ENCODE data around the gene CMTR1. TPM values are rescaled to one million over a fixed set of nuclear protein-coding genes. Genes with fewer than 3 reads are reported as not detected.

Gene CMTR1
- polyA plus RNA-seq, 1 of the 3 experiments (the other 2 are of a cell fraction) = 19.8 TPM

GRCh38 chr6:37485291-37485702, 52.3 kb downstream of the CMTR1 start (continued):
- TF ChIP-seq EP300 (IDR thresholded peaks at IDR 0.05; ENCODE audit: borderline replicate concordance in 1 of 2, low read depth in 1 of 2, low read length in 1 of 2) = no peak

- peaks cover 0 to 50% of the 10 kb centered on the region in 2 experiments; a peak in 1 of 4 replicates for H3K4me1 ChIP-seq (ENCODE audit: control insufficient read depth in 1 of 2, insufficient read depth in 2 of 2, low read depth in 1 of 2, low read length in 1 of 2)
- H4K20me1 ChIP-seq (ENCODE audit: insufficient read depth) = no peaks in the 10 kb centered on the region
- no peaks in the 10 kb centered on the region for H3K9me3 ChIP-seq
- H2AFZ ChIP-seq (ENCODE audit: low read depth) = no peak overlapping the region
- H3K9me2 ChIP-seq = no peaks in the 10 kb centered on the region
- H3K4me2 ChIP-seq = no peak overlapping the region
- H3K4me3 ChIP-seq (ENCODE audit: low read depth in 2 of 2, low read length in 1 of 2) = no peak overlapping the region
- DNase-seq = no peak
- ChIA-PET CTCF (interaction anchor here (1.5 to 10.8 kb wide), 4 partner anchors 78 to 204 kb away, joined by 4 to 116 read pairs (median 48); no protein-coding TSS in a partner anchor), POLR2A (no interaction called here)
- no peaks in the 10 kb centered on the region for H3F3A ChIP-seq (replicated peaks; ENCODE audit: insufficient read depth)
- TF ChIP-seq ZBTB33 (IDR thresholded peaks at IDR 0.05; ENCODE audit: borderline replicate concordance, low read depth) = no peak
- TF ChIP-seq USF2 (IDR thresholded peaks at IDR 0.05; ENCODE audit: borderline replicate concordance, low read depth, low read length) = no peak
- 92% methylated on average over 7 of the region's 8 CpGs for WGBS (ENCODE audit: low lambda C conversion rate)
- no peak overlapping the region for H3K9ac ChIP-seq
- no peaks in the 10 kb centered on the region for H3K79me2 ChIP-seq (ENCODE audit: insufficient read depth)
- no peak overlapping the region; a peak in 1 of 4 replicates for H3K27ac ChIP-seq (ENCODE audit: low read depth in 2 of 2, low read length in 1 of 2)
- H3K27me3 ChIP-seq (ENCODE audit: insufficient read depth) = no peaks in the 10 kb centered on the region
- peaks cover 0 to 24% of the 10 kb centered on the region in 2 experiments for H3K36me3 ChIP-seq (replicated peaks in 1 of 2; ENCODE audit: control insufficient read depth in 1 of 2, insufficient read depth in 2 of 2, low read length in 1 of 2)
These were observed 53.3 kb downstream of the CMTR1 start for GRCh38 chr6:37486121-37486839.

GRCh38 chr6:37487591-37488380, 54.8 kb downstream of the CMTR1 start:
- H3K79me2 ChIP-seq (ENCODE audit: insufficient read depth) = no peaks in the 10 kb centered on the region
- H3K4me2 ChIP-seq = no peak overlapping the region
- H3K9me2 ChIP-seq = no peaks in the 10 kb centered on the region
- H3K27ac ChIP-seq (ENCODE audit: low read depth in 2 of 2, low read length in 1 of 2) = peak overlapping the region in 1 of 2 experiments; percentile 47; a peak in 2 of 4 replicates
- peaks cover 0 to 13% of the 10 kb centered on the region in 2 experiments for H3K36me3 ChIP-seq (replicated peaks in 1 of 2; ENCODE audit: control insufficient read depth in 1 of 2, insufficient read depth in 2 of 2, low read length in 1 of 2)
- H2AFZ ChIP-seq (ENCODE audit: low read depth) = no peak overlapping the region
- H3K9me3 ChIP-seq = no peaks in the 10 kb centered on the region
- H4K20me1 ChIP-seq (ENCODE audit: insufficient read depth) = no peaks in the 10 kb centered on the region
- ChIA-PET POLR2A (interaction anchor here (0.5 to 1.4 kb wide), 3 partner anchors 29 to 210 kb away, joined by 3 to 5 read pairs (median 4); partner anchors contain the start of gene MDGA1), CTCF (interaction anchor here (0.8 to 10.8 kb wide), 11 partner anchors 14 to 216 kb away, joined by 3 to 116 read pairs (median 3); no protein-coding TSS in a partner anchor)
- no peak overlapping the region for H3K4me3 ChIP-seq (ENCODE audit: low read depth in 2 of 2, low read length in 1 of 2)
- H3K27me3 ChIP-seq (ENCODE audit: insufficient read depth) = no peaks in the 10 kb centered on the region
- 96% methylated on average over 8 of the region's 9 CpGs for WGBS (ENCODE audit: low lambda C conversion rate)
- no peak for DNase-seq
- peaks cover 0 to 65% of the 10 kb centered on the region in 2 experiments; a peak in 2 of 4 replicates for H3K4me1 ChIP-seq (ENCODE audit: control insufficient read depth in 1 of 2, insufficient read depth in 2 of 2, low read depth in 1 of 2, low read length in 1 of 2)
- no peak overlapping the region for H3K9ac ChIP-seq
- H3F3A ChIP-seq (replicated peaks; ENCODE audit: insufficient read depth) = no peaks in the 10 kb centered on the region
- TF ChIP-seq CHD2 (IDR thresholded peaks at IDR 0.05; ENCODE audit: low read length, partially characterized antibody) (no peak), ZBTB33 (IDR thresholded peaks at IDR 0.05; ENCODE audit: borderline replicate concordance, low read depth) (no peak), SIN3A (IDR thresholded peaks at IDR 0.05; ENCODE audit: borderline replicate concordance, low read depth, low read length) (no peak), FOSL2 (IDR thresholded peaks at IDR 0.05; ENCODE audit: borderline replicate concordance, low read depth) (no peak), NFIC (IDR thresholded peaks at IDR 0.05; ENCODE audit: borderline replicate concordance) (no peak), FOXM1 (IDR thresholded peaks at IDR 0.05; ENCODE audit: low read depth) (no peak), USF1 (IDR thresholded peaks at IDR 0.05; ENCODE audit: borderline replicate concordance, low read depth) (no peak), TCF12 (IDR thresholded peaks at IDR 0.05) (no peak), TAF1 (IDR thresholded peaks at IDR 0.05; ENCODE audit: borderline replicate concordance, low read depth, low read length) (no peak), RCOR1 (IDR thresholded peaks at IDR 0.05; ENCODE audit: low read length) (no peak)

Measured in SK-N-SH (cell line).